Activated B cell treated with CpG ODN at 0.5 μM for 24 hours (primary cell): ENCODE data around the gene TMEM213. TPM values are rescaled to one million over a fixed set of nuclear protein-coding genes. Genes with fewer than 3 reads are reported as not detected.

ENCODE experiments used
- ATAC-seq: fragments of 200-7000 bp; cut with Tn5 transposase; one replicate; pipeline ENCODE4 v1.10.0; 2021; ENCODE audit warnings: low read depth, mild to moderate bottlenecking, moderate library complexity
- CTCF ChIA-PET: fragments of 350-600 bp; sonication (Branson Sonifier 250); formaldehyde crosslinking; loops from one replicate; lab custom pipeline; 2021; ENCODE audit warnings: antibody characterized with exemption; lab: Charles Lee
- POLR2A ChIA-PET: fragments of 350-600 bp; sonication (Branson Sonifier 250); formaldehyde crosslinking; loops from one replicate; lab custom pipeline; 2021; ENCODE audit warnings: antibody characterized with exemption; lab: Charles Lee
- DNase-seq: peaks from one replicate; pipeline ENCODE4 v3.0.0; 2022
- H3K27ac Mint-ChIP-seq: one replicate; pipeline ENCODE4 v1.8.0; 2020; ENCODE audit warnings: mixed read lengths
- H3K27me3 Mint-ChIP-seq: one replicate; pipeline ENCODE4 v1.8.0; 2021; ENCODE audit warnings: mixed read lengths
- H3K36me3 Mint-ChIP-seq: one replicate; pipeline ENCODE4 v1.8.0; 2021; ENCODE audit warnings: low read depth, mixed read lengths
- H3K4me1 Mint-ChIP-seq: one replicate; pipeline ENCODE4 v1.8.0; 2021; ENCODE audit warnings: mixed read lengths
- H3K4me3 Mint-ChIP-seq: one replicate; pipeline ENCODE4 v1.8.0; 2020; ENCODE audit warnings: mild to moderate bottlenecking, mixed read lengths
- H3K9me3 Mint-ChIP-seq: one replicate; pipeline ENCODE4 v1.8.0; 2020; ENCODE audit warnings: mixed read lengths
- intact Hi-C: fragments of 100-400 bp; cut with micrococcal nuclease; formaldehyde crosslinking; loops from one replicate; pipeline ENCODE4 v1.15.1; 2024
- total RNA-seq: library from RNA; stranded (reverse); gene quantifications from 2 replicates; pipeline ENCODE4 v1.2.3, GENCODE V29; 2022
- TF ChIP-seq, protein P1 (sequence below): fragments of 200-600 bp; IDR thresholded peaks from one replicate; pipeline ENCODE4 v1.8.0; 2022; ENCODE audit warnings: antibody characterized with exemption, mild to moderate bottlenecking

TMEM213 gene
- total RNA-seq, 1 donor from 2014 or later: not detected

DNA sequence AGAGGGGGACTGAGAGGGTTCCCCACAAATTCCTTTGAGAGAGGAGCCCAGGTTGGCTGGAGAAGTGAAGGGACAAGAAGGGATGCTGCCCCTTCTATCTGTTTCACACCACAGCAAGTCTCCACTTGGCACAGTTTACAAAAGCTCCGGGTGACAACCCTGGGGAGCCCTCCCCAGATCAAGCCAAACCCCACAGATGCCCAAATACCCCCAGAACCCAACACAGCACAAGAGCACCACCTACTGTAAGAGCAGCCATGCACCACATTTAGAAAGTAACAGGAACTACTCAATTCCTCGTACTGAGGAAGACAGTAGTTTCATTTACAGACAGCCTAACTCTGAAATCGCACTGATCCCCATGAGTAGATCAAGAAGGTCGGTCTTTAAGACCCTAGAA lies 68.0 kb downstream of the TMEM213 start:
- CTCF ChIA-PET: no interaction called here
- POLR2A ChIA-PET: no interaction called here
- TF ChIP-seq, protein P1, sequence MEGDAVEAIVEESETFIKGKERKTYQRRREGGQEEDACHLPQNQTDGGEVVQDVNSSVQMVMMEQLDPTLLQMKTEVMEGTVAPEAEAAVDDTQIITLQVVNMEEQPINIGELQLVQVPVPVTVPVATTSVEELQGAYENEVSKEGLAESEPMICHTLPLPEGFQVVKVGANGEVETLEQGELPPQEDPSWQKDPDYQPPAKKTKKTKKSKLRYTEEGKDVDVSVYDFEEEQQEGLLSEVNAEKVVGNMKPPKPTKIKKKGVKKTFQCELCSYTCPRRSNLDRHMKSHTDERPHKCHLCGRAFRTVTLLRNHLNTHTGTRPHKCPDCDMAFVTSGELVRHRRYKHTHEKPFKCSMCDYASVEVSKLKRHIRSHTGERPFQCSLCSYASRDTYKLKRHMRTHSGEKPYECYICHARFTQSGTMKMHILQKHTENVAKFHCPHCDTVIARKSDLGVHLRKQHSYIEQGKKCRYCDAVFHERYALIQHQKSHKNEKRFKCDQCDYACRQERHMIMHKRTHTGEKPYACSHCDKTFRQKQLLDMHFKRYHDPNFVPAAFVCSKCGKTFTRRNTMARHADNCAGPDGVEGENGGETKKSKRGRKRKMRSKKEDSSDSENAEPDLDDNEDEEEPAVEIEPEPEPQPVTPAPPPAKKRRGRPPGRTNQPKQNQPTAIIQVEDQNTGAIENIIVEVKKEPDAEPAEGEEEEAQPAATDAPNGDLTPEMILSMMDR: no peak
- H3K4me3 Mint-ChIP-seq: no peak overlapping the region
- no peaks in the 10 kb centered on the region for H3K4me1 Mint-ChIP-seq
- no peaks in the 10 kb centered on the region for H3K9me3 Mint-ChIP-seq
- H3K27ac Mint-ChIP-seq: no peak overlapping the region
- intact Hi-C loops: no loop called here
- ATAC-seq: no peak
- DNase-seq: no peak
- no peaks in the 10 kb centered on the region for H3K36me3 Mint-ChIP-seq
- H3K27me3 Mint-ChIP-seq: peaks cover 4% of the 10 kb centered on the region

DNA sequence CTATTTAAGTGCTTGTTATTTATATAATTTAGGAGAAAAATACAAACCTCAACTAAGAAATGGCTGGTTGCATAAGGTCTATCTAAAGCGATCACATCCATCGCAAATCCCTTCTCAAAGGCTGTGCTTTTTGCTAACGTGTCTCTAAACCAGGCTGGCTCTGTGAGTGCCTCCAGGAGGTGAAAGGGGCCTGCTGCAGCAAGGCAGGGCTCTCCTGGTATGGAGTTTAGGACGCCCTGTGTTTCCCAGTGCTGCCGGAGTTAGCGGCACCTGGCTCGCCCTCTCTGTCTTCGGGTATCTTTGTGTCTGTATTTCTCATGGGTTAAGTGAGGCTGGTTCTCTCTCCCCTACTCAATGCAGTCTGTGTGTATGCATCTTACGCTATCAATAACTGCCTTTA lies 68.6 kb downstream of the TMEM213 start:
- TF ChIP-seq, protein P1: no peak
- intact Hi-C loops: no loop called here
- no peak for ATAC-seq
- no peaks in the 10 kb centered on the region for H3K36me3 Mint-ChIP-seq
- POLR2A ChIA-PET: no interaction called here
- no peaks in the 10 kb centered on the region for H3K4me1 Mint-ChIP-seq
- H3K4me3 Mint-ChIP-seq: no peak overlapping the region
- DNase-seq: no peak
- H3K27ac Mint-ChIP-seq: no peak overlapping the region
- CTCF ChIA-PET: no interaction called here
- H3K27me3 Mint-ChIP-seq: peaks cover 8% of the 10 kb centered on the region
- no peaks in the 10 kb centered on the region for H3K9me3 Mint-ChIP-seq

GRCh38 chr7:138867744-138868143 lies 70.0 kb downstream of the TMEM213 start:
- Mint-ChIP-seq H3K9me3 (no peaks in the 10 kb centered on the region), H3K27me3 (peaks cover 8% of the 10 kb centered on the region), H3K27ac (no peak overlapping the region), H3K4me1 (no peaks in the 10 kb centered on the region), H3K4me3 (no peak overlapping the region), H3K36me3 (no peaks in the 10 kb centered on the region)
- ChIA-PET POLR2A (no interaction called here), CTCF (interaction anchor here (0.6 kb wide), 1 partner anchor 19 kb away, joined by 3 read pairs; no protein-coding TSS in a partner anchor)
- DNase-seq (no peak), ATAC-seq (no peak)
- intact Hi-C loops: no loop called here
- TF ChIP-seq, protein P1: no peak

- Mint-ChIP-seq H3K27ac (no peak overlapping the region), H3K4me1 (no peaks in the 10 kb centered on the region), H3K4me3 (no peak overlapping the region), H3K27me3 (peaks cover 8% of the 10 kb centered on the region), H3K9me3 (no peaks in the 10 kb centered on the region), H3K36me3 (no peaks in the 10 kb centered on the region)
- TF ChIP-seq, protein P1: no peak
- ChIA-PET POLR2A (no interaction called here), CTCF (no interaction called here)
- ATAC-seq: no peak
- DNase-seq: no peak
- intact Hi-C loops: no loop called here
Observed at GRCh38 chr7:138868711-138869110, 70.9 kb downstream of the TMEM213 start.

DNA sequence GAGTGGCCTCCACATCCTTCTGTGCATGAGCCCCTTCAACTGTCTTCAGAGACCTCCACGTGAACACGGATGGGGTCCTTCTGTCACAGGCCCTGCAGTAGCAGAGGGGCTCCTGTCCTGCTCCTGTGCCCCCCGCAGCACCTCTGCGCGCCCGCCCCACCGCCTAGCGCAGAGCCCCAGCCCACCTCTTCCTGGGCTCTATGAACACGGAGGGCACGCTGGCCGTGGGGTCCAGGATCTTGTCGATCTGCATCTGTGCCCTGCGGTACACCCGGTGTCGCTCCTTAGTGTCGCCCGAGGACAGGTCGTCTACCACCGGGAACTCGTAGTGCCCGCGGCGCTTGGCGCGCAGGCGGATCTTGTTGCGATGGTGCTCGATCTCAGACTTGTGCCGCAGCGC lies 71.6 kb downstream of the TMEM213 start:
- no peaks in the 10 kb centered on the region for H3K4me1 Mint-ChIP-seq
- CTCF ChIA-PET: no interaction called here
- no peaks in the 10 kb centered on the region for H3K36me3 Mint-ChIP-seq
- intact Hi-C loops: no loop called here
- peaks cover 8% of the 10 kb centered on the region for H3K27me3 Mint-ChIP-seq
- H3K9me3 Mint-ChIP-seq: no peaks in the 10 kb centered on the region
- H3K27ac Mint-ChIP-seq: no peak overlapping the region
- DNase-seq (no peak), ATAC-seq (no peak)
- TF ChIP-seq, protein P1: no peak
- H3K4me3 Mint-ChIP-seq: no peak overlapping the region
- POLR2A ChIA-PET: no interaction called here
